Fibroblast of lung (primary cell): ENCODE results near the gene GMPR. TPM values are rescaled to one million over a fixed set of nuclear protein-coding genes. Genes with fewer than 3 reads are reported as not detected.

ENCODE experiments used
- DNase-seq, 2 donors: peaks; one replicate each; pipeline versions ENCODE4 v3.0.0 to v3.0.0-alpha.2; 2010; ENCODE audit warnings: low read depth in 2 of 2
- H2AFZ ChIP-seq: 2 replicates; pipeline ENCODE4 v1.5.1; 2012; ENCODE audit warnings: low read length, control low read depth, inconsistent platforms
- H3K27ac ChIP-seq: 2 replicates; pipeline ENCODE4 v1.5.1; 2011; ENCODE audit warnings: low read length, control low read depth; ENCODE audit not compliant: insufficient read depth
- H3K27me3 ChIP-seq: 2 replicates; pipeline ENCODE4 v1.5.1; 2011; ENCODE audit warnings: mild to moderate bottlenecking, low read length; ENCODE audit not compliant: control insufficient read depth, insufficient read depth
- H3K36me3 ChIP-seq: 2 replicates; pipeline ENCODE4 v1.5.1; 2011; ENCODE audit warnings: low read length; ENCODE audit not compliant: control insufficient read depth, insufficient read depth
- H3K4me1 ChIP-seq: 2 replicates; pipeline ENCODE4 v1.5.1; 2011; ENCODE audit warnings: low read length; ENCODE audit not compliant: control insufficient read depth, insufficient read depth; ENCODE audit errors: extremely low read depth
- H3K4me2 ChIP-seq: 2 replicates; pipeline ENCODE4 v1.5.1; 2011; ENCODE audit warnings: low read length, control low read depth; ENCODE audit not compliant: insufficient read depth; ENCODE audit errors: extremely low read depth
- H3K4me3 ChIP-seq, 4 experiments: fragments of 200-600 bp in 1 of 4; sonication (generic) in 1 of 4; replicated peaks in 1 of 4; 2 replicates each; pipeline ENCODE4 v1.5.1; 2011 to 2016; ENCODE audit warnings: low read length in 4 of 4, low read depth in 3 of 4, mild to moderate bottlenecking in 3 of 4, control low read depth in 2 of 4, inconsistent platforms in 1 of 4, mixed read lengths in 1 of 4; ENCODE audit not compliant: insufficient read depth in 1 of 4; ENCODE audit errors: control extremely low read depth in 1 of 4
- H3K79me2 ChIP-seq: 2 replicates; pipeline ENCODE4 v1.5.1; 2012; ENCODE audit warnings: mild to moderate bottlenecking, low read length, inconsistent platforms; ENCODE audit not compliant: control insufficient read depth, insufficient read depth
- H3K9ac ChIP-seq: 2 replicates; pipeline ENCODE4 v1.5.1; 2011; ENCODE audit warnings: mild to moderate bottlenecking, low read length, control low read depth; ENCODE audit not compliant: insufficient read depth
- H3K9me3 ChIP-seq: 2 replicates; pipeline ENCODE4 v1.5.1; 2012; ENCODE audit warnings: low read depth, low read length; ENCODE audit not compliant: control insufficient read depth, insufficient read depth
- H4K20me1 ChIP-seq: 2 replicates; pipeline ENCODE4 v1.5.1; 2011; ENCODE audit warnings: low read length; ENCODE audit not compliant: control insufficient read depth, insufficient read depth; ENCODE audit errors: extremely low read depth
- EZH2 ChIP-seq: IDR thresholded peaks from 2 replicates; pipeline ENCODE4 v1.5.1; 2012; ENCODE audit warnings: low read length, control low read depth, mild to moderate bottlenecking; ENCODE audit errors: missing control alignments
- polyA plus RNA-seq, 2 donors: library from polyadenylated mRNA; depleted of rRNA in 1 of 2; stranded (reverse) in 1 of 2; unstranded in 1 of 2; fragments of >200 nt; gene quantifications; 2 replicates each; pipeline ENCODE4 v1.2.1, GENCODE V29; 2011 to 2012; ENCODE audit warnings: missing spikeins in 1 of 2
- total RNA-seq: library from RNA; depleted of rRNA; stranded (reverse); fragments of >200 nt; gene quantifications from 2 replicates; pipeline ENCODE4 v1.2.1, GENCODE V29; 2014
- TF ChIP-seq, protein P1 (sequence below), 2 donors: IDR thresholded peaks in 1 of 2; conservative IDR thresholded peaks in 1 of 2; 1 replicate in 1 of 2; 2 replicates in 1 of 2; pipeline ENCODE4 v1.5.1; 2011 to 2012; ENCODE audit warnings: low read length in 2 of 2, control low read depth in 1 of 2, inconsistent platforms in 1 of 2, low read depth in 1 of 2, mild to moderate bottlenecking in 1 of 2

The GMPR gene
- total and polyA plus RNA-seq, 2 donors (not counting 1 experiment from before 2014, with no cell fraction given): 13.2 to 16.4 TPM

DNA sequence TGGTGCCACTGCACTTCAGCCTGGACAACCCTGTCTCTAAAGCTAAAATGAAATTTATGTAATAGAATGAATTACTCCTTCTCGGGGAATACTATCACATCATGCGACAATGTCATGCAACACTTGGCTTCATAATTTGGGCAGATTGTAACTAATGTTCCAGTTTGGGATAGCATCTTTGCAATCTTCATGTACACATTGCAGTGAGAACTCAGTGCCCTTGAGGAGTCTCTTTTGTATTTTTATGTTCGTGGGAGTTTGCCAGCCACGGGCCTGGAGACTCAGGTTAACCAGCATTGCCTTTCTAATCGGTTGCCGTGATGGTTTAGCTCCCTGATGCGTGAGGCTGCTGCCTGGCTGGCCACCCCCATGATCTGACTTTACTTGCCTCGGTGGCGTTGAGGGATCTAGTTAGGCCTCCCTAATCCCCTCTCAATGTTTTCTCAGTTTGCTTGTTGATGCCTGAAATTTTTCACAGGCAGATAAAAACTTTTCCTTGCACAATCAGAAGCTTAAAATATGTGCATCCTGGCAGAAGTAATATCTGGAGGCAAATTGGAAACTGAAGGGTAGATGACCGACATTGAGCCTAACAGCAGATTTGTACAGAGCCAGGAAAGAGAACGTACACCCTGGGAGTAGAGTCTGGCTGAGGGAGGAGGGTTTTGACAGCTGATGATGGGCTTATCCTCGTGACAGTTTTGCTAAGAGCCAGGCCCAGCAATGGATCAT, 2.4 kb downstream of the GMPR start:
- Histone ChIP-seq H3K4me2 (no peak overlapping the region), H3K27ac (no peak overlapping the region), H3K79me2 (no peaks in the 10 kb centered on the region), H3K36me3 (no peaks in the 10 kb centered on the region), H2AFZ (no peak overlapping the region), H3K9ac (no peak overlapping the region), H4K20me1 (no peaks in the 10 kb centered on the region), H3K4me1 (peaks cover 5% of the 10 kb centered on the region), H3K9me3 (no peaks in the 10 kb centered on the region), H3K4me3 (no peak overlapping the region), H3K27me3 (no peaks in the 10 kb centered on the region)
- TF ChIP-seq EZH2: no peak
- TF ChIP-seq, protein P1, sequence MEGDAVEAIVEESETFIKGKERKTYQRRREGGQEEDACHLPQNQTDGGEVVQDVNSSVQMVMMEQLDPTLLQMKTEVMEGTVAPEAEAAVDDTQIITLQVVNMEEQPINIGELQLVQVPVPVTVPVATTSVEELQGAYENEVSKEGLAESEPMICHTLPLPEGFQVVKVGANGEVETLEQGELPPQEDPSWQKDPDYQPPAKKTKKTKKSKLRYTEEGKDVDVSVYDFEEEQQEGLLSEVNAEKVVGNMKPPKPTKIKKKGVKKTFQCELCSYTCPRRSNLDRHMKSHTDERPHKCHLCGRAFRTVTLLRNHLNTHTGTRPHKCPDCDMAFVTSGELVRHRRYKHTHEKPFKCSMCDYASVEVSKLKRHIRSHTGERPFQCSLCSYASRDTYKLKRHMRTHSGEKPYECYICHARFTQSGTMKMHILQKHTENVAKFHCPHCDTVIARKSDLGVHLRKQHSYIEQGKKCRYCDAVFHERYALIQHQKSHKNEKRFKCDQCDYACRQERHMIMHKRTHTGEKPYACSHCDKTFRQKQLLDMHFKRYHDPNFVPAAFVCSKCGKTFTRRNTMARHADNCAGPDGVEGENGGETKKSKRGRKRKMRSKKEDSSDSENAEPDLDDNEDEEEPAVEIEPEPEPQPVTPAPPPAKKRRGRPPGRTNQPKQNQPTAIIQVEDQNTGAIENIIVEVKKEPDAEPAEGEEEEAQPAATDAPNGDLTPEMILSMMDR (conservative IDR thresholded peaks at IDR 0.05 in 1 of 2, IDR thresholded peaks at IDR 0.05 in 1 of 2; ENCODE audit: low read depth in 1 of 2, low read length in 2 of 2): no peak
- DNase-seq: no peak

DNA sequence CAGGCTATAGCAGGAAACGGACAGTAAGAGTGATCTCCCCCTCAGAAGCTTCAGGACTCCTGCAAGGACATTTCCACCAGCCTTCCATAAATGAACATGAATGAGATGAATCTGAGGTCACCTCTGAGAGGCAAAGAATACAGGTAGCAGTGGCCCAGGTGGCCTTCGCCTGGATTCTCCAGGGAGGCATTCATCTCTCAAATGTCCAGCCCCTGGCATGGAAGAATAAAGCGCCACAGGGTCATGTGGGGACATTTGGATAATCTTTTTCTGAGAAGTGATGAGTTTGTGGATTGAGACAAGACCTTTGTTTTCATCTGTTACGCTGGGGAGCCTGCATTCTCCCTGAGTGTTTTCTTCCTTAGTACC, 2.9 kb downstream of the GMPR start:
- TF ChIP-seq, protein P1 (conservative IDR thresholded peaks at IDR 0.05 in 1 of 2, IDR thresholded peaks at IDR 0.05 in 1 of 2; ENCODE audit: low read depth in 1 of 2, low read length in 2 of 2): no peak
- no peak for TF ChIP-seq EZH2
- no peaks in the 10 kb centered on the region for H3K79me2 ChIP-seq
- no peak overlapping the region for H3K27ac ChIP-seq
- H4K20me1 ChIP-seq: no peaks in the 10 kb centered on the region
- H3K9me3 ChIP-seq: no peaks in the 10 kb centered on the region
- H3K9ac ChIP-seq: no peak overlapping the region
- H3K27me3 ChIP-seq: no peaks in the 10 kb centered on the region
- no peaks in the 10 kb centered on the region for H3K36me3 ChIP-seq
- no peak overlapping the region for H2AFZ ChIP-seq
- no peak for DNase-seq
- peaks cover 5% of the 10 kb centered on the region for H3K4me1 ChIP-seq
- H3K4me2 ChIP-seq: no peak overlapping the region
- no peak overlapping the region for H3K4me3 ChIP-seq

DNA sequence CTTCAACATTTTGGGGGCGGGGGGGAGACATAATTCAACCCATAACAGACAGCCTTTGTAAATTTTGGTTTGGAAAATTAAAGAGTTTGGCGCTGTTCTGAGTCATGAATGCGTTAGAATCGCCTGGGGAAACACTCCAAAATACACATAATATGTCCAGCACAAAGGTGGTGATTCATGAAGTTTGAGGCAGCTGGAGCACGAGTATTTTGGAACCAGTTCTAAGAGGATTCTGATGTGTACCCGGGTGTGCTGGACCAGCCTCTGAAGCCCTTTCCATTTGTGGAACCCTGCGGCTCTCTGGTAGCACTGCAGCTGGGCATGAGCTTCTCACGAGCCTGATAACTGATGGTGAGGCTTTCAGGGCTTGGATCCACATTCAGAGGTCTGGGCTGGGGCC, 4.7 kb downstream of the GMPR start:
- H3K9me3 ChIP-seq: no peaks in the 10 kb centered on the region
- no peak overlapping the region for H3K4me3 ChIP-seq
- no peak overlapping the region for H3K9ac ChIP-seq
- peak; percentile 73 to 92 for DNase-seq
- H3K27me3 ChIP-seq: no peaks in the 10 kb centered on the region
- H3K79me2 ChIP-seq: no peaks in the 10 kb centered on the region
- H3K4me2 ChIP-seq: no peak overlapping the region
- H4K20me1 ChIP-seq: no peaks in the 10 kb centered on the region
- no peaks in the 10 kb centered on the region for H3K36me3 ChIP-seq
- no peak overlapping the region for H3K27ac ChIP-seq
- H3K4me1 ChIP-seq: peaks cover 3% of the 10 kb centered on the region
- H2AFZ ChIP-seq: no peak overlapping the region
- no peak for TF ChIP-seq EZH2
- TF ChIP-seq, protein P1 (conservative IDR thresholded peaks at IDR 0.05 in 1 of 2, IDR thresholded peaks at IDR 0.05 in 1 of 2; ENCODE audit: low read depth in 1 of 2, low read length in 2 of 2): peak in 1 of 2 donors; percentile 10
